VCaP (cell line): Measurements from ENCODE around the gene CCDC148.
"Not testable (repeated sequence)": the region's sequence is repeated elsewhere in the genome, so short reads cannot be mapped to it uniquely, and the experiment has no call there.

ENCODE experiments used
- H3K27ac ChIP-seq: fragments of 450-650 bp; 2 replicates; pipeline ENCODE4 v1.5.1; 2017
- TF ChIP-seq, protein P1 (sequence below): fragments of 450-650 bp; conservative IDR thresholded peaks from 2 replicates; pipeline ENCODE4 v1.5.1; 2017; ENCODE audit warnings: mild to moderate bottlenecking, moderate library complexity

CCDC148 gene

GRCh38 chr2:158346032-158346431 lies 110.5 kb downstream of the CCDC148 start:
- H3K27ac ChIP-seq: no peak overlapping the region
- TF ChIP-seq, protein P1, sequence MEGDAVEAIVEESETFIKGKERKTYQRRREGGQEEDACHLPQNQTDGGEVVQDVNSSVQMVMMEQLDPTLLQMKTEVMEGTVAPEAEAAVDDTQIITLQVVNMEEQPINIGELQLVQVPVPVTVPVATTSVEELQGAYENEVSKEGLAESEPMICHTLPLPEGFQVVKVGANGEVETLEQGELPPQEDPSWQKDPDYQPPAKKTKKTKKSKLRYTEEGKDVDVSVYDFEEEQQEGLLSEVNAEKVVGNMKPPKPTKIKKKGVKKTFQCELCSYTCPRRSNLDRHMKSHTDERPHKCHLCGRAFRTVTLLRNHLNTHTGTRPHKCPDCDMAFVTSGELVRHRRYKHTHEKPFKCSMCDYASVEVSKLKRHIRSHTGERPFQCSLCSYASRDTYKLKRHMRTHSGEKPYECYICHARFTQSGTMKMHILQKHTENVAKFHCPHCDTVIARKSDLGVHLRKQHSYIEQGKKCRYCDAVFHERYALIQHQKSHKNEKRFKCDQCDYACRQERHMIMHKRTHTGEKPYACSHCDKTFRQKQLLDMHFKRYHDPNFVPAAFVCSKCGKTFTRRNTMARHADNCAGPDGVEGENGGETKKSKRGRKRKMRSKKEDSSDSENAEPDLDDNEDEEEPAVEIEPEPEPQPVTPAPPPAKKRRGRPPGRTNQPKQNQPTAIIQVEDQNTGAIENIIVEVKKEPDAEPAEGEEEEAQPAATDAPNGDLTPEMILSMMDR: no peak

DNA sequence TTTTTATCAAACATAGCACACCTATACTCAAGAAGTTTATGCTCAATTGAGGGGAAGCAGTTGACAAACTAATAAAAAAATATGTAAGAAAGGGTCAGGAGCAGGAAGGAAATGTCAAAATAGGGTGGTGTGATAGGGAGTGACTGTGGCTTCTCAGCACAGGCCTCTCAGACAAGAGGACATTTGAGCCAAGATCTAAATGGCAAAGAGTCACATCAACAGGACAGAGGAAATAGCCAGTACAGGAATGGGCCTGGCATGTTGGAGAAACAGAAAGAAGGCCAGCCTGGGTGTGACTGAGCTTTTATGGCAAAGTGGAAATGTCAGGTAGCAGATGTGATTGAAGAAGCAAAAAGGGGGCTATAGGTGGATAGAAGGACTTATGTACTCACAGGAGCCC lies 117.0 kb downstream of the CCDC148 start:
- TF ChIP-seq, protein P1: no peak
- no peak overlapping the region for H3K27ac ChIP-seq

GRCh38 chr2:158337018-158337417 lies 119.5 kb downstream of the CCDC148 start:
- TF ChIP-seq, protein P1: no peak
- H3K27ac ChIP-seq: no peak overlapping the region

DNA sequence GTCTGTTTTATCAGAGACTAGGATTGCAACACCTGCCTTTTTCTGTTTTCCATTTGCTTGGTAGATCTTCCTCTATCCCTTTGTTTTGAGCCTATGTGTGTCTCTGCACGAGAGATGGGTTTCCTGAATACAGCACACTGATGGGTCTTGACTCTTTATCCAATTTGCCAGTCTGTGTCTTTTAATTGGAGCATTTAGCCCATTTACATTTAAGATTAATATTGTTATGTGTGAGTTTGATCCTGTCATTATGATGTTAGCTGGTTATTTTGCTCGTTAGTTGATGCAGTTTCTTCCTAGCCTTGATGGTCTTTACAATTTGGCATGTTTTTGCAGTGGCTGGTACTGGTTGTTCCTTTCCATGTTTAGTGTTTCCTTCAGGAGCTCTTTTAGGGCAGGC lies 124.8 kb downstream of the CCDC148 start:
- H3K27ac ChIP-seq: not testable (repeated sequence)

DNA sequence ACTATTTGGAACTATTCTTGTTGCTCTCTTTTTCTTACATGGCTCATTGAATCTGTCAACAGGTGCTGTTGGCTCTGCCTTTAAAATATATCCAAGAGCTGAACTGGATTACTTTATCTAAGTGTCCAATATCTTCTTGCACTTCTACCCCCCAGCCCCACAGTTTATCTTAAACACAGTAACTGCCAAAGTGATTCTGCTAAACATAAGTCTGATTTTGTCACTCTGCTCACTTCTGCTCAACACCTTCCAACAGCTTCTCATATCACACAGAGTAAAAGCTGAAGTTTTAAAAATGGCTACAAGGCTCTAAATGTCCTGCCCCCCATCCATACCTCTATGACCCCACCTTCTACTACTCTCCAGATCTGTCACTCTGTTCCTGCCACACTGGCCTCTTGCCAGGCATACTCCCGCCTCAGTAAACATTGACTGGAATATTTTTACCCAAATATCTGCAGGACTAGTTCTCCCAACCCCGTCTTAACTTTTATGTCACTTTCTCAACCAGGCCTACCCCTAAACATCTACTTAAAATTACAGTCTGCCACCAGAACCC lies 130.7 kb downstream of the CCDC148 start:
- no peak overlapping the region for H3K27ac ChIP-seq
- TF ChIP-seq, protein P1: no peak

- TF ChIP-seq, protein P1: no peak
- H3K27ac ChIP-seq: no peak overlapping the region
These were observed 131.3 kb downstream of the CCDC148 start for GRCh38 chr2:158325031-158325781.

DNA sequence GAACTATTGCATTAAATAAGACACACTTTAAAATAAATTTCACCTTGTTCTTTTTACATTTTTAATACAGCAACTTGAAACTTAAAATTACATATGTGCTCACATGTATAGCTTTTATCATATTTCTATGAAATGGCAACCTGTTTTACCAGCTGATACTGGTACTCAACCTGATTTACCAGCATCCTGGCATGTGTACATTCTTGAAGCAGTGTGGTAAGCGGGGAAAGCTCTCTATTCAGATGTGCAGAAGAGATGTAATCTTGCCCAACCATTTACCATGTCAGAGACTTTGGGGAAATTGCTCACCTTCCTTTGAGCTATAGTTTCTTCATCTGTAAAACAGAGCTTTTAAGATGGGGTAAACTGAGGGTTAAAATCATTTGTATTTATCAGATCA lies 133.2 kb downstream of the CCDC148 start:
- H3K27ac ChIP-seq: no peak overlapping the region
- TF ChIP-seq, protein P1: no peak

DNA sequence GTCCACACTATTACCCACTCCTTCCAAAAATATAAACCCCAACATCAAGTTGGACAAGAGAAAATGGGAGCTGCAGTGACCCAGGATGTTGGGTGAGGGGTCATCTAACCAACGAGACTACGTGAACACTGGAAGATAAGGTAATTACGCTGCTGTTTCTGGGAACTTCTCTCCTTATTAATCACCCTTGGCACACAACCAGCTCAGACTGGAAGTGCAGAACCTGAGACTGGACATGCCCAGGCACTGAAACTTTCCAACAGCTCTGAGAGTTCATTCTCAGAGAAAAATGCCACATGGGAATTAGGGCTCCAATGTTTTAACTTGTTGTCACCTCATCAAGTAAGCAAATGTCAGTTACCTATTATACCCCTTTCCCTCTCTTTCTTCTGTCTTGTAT lies 135.3 kb downstream of the CCDC148 start:
- no peak overlapping the region for H3K27ac ChIP-seq
- TF ChIP-seq, protein P1: no peak
